Measurements from ENCODE around the gene PCDHA10. TPM values are rescaled to one million over a fixed set of nuclear protein-coding genes. Genes with fewer than 3 reads are reported as not detected.
"Not testable (repeated sequence)": the region's sequence is repeated elsewhere in the genome, so short reads cannot be mapped to it uniquely, and the experiment has no call there.

Gene PCDHA10
- total RNA-seq, 2 experiments from 2014 or later, result not detected

- H3K27ac Mint-ChIP-seq; DNase-seq; H3K4me3 Mint-ChIP-seq; POLR2A ChIA-PET; H3K4me1 Mint-ChIP-seq (ENCODE audit: low read depth); CTCF ChIA-PET; intact Hi-C loops (cut with micrococcal nuclease): not testable (repeated sequence)
- peaks cover 24% of the 10 kb centered on the region for H3K36me3 Mint-ChIP-seq
- H3K9me3 Mint-ChIP-seq, result peaks cover 27% of the 10 kb centered on the region
- peaks cover 28% of the 10 kb centered on the region for H3K27me3 Mint-ChIP-seq
Measured at GRCh38 chr5:140829511-140830501, 25.9 kb upstream of the PCDHA10 start.

GRCh38 chr5:140833993-140834392, 21.7 kb upstream of the PCDHA10 start, which contains the start of gene PCDHA7:
Gene PCDHA7 (plus strand): TSS chr5:140834269. CDS start chr5:140834384, 115 bp downstream.
- Mint-ChIP-seq H3K9me3 (peaks cover 23% of the 10 kb centered on the region), H3K4me1 (ENCODE audit: low read depth) (no peaks in the 10 kb centered on the region), H3K36me3 (peaks cover 12% of the 10 kb centered on the region), H3K27ac (no peak within 1 kb of the TSS), H3K27me3 (peaks cover 16% of the 10 kb centered on the region), H3K4me3 (no peak within 1 kb of the TSS)
- ChIA-PET POLR2A (no interaction called here), CTCF (interaction anchor here (0.9 kb wide), 1 partner anchor 193 kb away, joined by 3 read pairs; no protein-coding TSS in a partner anchor)
- DNase-seq, result no peak
- intact Hi-C loops (cut with micrococcal nuclease), result no loop called here

- DNase-seq; intact Hi-C loops (cut with micrococcal nuclease); H3K27ac Mint-ChIP-seq; H3K4me1 Mint-ChIP-seq (ENCODE audit: low read depth); H3K36me3 Mint-ChIP-seq; H3K4me3 Mint-ChIP-seq; POLR2A ChIA-PET: not testable (repeated sequence)
- CTCF ChIA-PET, result interaction anchor here (0.9 kb wide), 1 partner anchor 192 kb away, joined by 3 read pairs; no protein-coding TSS in a partner anchor
- Mint-ChIP-seq H3K9me3 (peaks cover 21% of the 10 kb centered on the region), H3K27me3 (peaks cover 15% of the 10 kb centered on the region)
Measured at GRCh38 chr5:140834439-140835008, 21.2 kb upstream of the PCDHA10 start.

GRCh38 chr5:140835622-140836510, 19.8 kb upstream of the PCDHA10 start:
- no peak overlapping the region for H3K27ac Mint-ChIP-seq
- H3K9me3 Mint-ChIP-seq, result peaks cover 23% of the 10 kb centered on the region
- H3K36me3 Mint-ChIP-seq, result peaks cover 9% of the 10 kb centered on the region
- ChIA-PET POLR2A (no interaction called here), CTCF (interaction anchor here (0.6 kb wide), 1 partner anchor 52 kb away, joined by 3 read pairs; no protein-coding TSS in a partner anchor)
- no peak overlapping the region for H3K4me3 Mint-ChIP-seq
- peaks cover 17% of the 10 kb centered on the region for H3K27me3 Mint-ChIP-seq
- intact Hi-C loops (cut with micrococcal nuclease), result no loop called here
- no peaks in the 10 kb centered on the region for H3K4me1 Mint-ChIP-seq (ENCODE audit: low read depth)
- DNase-seq, result no peak

GRCh38 chr5:140840978-140841962, 14.4 kb upstream of the PCDHA10 start, which contains the start of gene PCDHA8:
Gene PCDHA8 (plus strand): TSS chr5:140841187. CDS start chr5:140841322, 135 bp downstream.
- CTCF ChIA-PET, result interaction anchor here (0.7 to 1.1 kb wide), 4 partner anchors 13 to 126 kb away, joined by 3 read pairs; partner anchors contain the start of gene PCDHA6
- DNase-seq, result no peak
- intact Hi-C loops (cut with micrococcal nuclease), result no loop called here

GRCh38 chr5:140842798-140843733, 12.6 kb upstream of the PCDHA10 start:
- peaks cover 20% of the 10 kb centered on the region for H3K9me3 Mint-ChIP-seq
- H3K36me3 Mint-ChIP-seq, result peaks cover 5% of the 10 kb centered on the region
- no peak overlapping the region for H3K4me3 Mint-ChIP-seq
- H3K4me1 Mint-ChIP-seq (ENCODE audit: low read depth), result no peaks in the 10 kb centered on the region
- no peak for DNase-seq
- POLR2A ChIA-PET, result no interaction called here
- no peak overlapping the region for H3K27ac Mint-ChIP-seq
- CTCF ChIA-PET, result no interaction called here
- intact Hi-C loops (cut with micrococcal nuclease), result no loop called here
- H3K27me3 Mint-ChIP-seq, result peaks cover 12% of the 10 kb centered on the region

More at GRCh38 chr5:140840978-140841962, 14.4 kb upstream of the PCDHA10 start, which contains the start of gene PCDHA8:
- H3K36me3 Mint-ChIP-seq, result peaks cover 5% of the 10 kb centered on the region
- peaks cover 18% of the 10 kb centered on the region for H3K9me3 Mint-ChIP-seq
- H3K4me3 Mint-ChIP-seq, result no peak within 1 kb of the TSS
- H3K4me1 Mint-ChIP-seq (ENCODE audit: low read depth), result no peaks in the 10 kb centered on the region
- no peak within 1 kb of the TSS for H3K27ac Mint-ChIP-seq
- POLR2A ChIA-PET, result interaction anchor here (0.6 kb wide), 1 partner anchor 11 kb away, joined by 3 read pairs; no protein-coding TSS in a partner anchor
- peaks cover 6% of the 10 kb centered on the region for H3K27me3 Mint-ChIP-seq

GRCh38 chr5:140848139-140849102, 7.3 kb upstream of the PCDHA10 start, which contains the start of gene PCDHA9:
Gene PCDHA9 (plus strand): TSS chr5:140848382. CDS start chr5:140848496, 114 bp downstream.
- DNase-seq; H3K27ac Mint-ChIP-seq; H3K36me3 Mint-ChIP-seq; H3K4me3 Mint-ChIP-seq; H3K4me1 Mint-ChIP-seq (ENCODE audit: low read depth); POLR2A ChIA-PET; intact Hi-C loops (cut with micrococcal nuclease): not testable (repeated sequence)
- peaks cover 13% of the 10 kb centered on the region for H3K27me3 Mint-ChIP-seq
- H3K9me3 Mint-ChIP-seq, result peaks cover 13% of the 10 kb centered on the region
- CTCF ChIA-PET, result interaction anchor here (2.0 kb wide), 1 partner anchor 21 kb away, joined by 6 read pairs; the partner anchor contains the start of gene PCDHA11

- H3K36me3 Mint-ChIP-seq; H3K4me3 Mint-ChIP-seq; CTCF ChIA-PET; H3K27ac Mint-ChIP-seq; POLR2A ChIA-PET; DNase-seq; H3K4me1 Mint-ChIP-seq (ENCODE audit: low read depth); intact Hi-C loops (cut with micrococcal nuclease): not testable (repeated sequence)
- peaks cover 13% of the 10 kb centered on the region for H3K9me3 Mint-ChIP-seq
- H3K27me3 Mint-ChIP-seq, result peaks cover 17% of the 10 kb centered on the region
Measured at GRCh38 chr5:140849831-140850634, 5.7 kb upstream of the PCDHA10 start.
